ENCODE measurements around the gene TCEAL1. TPM values are rescaled to one million over a fixed set of nuclear protein-coding genes. Genes with fewer than 3 reads are reported as not detected.

TCEAL1 gene
- total and polyA plus RNA-seq, 2 of the 13 experiments (the other 11 are each of a cell fraction or from before 2014, with no cell fraction given) = 11.2 to 14.8 TPM

DNA sequence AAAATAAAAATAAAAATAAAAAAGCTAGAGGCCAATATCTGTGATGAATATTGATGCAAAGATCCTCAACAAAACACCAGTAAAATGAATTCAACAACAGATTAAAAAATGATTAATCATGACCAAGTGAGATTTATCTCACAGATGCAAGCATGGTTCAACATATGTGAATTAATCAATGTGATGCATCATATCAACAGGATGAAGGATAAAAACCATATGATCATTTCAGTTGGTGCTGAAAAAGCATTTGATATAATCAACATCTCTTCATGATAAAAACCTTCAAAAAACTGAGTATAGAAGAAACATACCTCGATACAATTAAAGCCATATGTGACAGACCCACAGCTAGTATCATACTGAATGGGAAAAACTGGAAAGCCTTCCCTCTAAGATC is 18.9 kb downstream of the TCEAL1 start (continued):
- TF ChIP-seq, protein P1, sequence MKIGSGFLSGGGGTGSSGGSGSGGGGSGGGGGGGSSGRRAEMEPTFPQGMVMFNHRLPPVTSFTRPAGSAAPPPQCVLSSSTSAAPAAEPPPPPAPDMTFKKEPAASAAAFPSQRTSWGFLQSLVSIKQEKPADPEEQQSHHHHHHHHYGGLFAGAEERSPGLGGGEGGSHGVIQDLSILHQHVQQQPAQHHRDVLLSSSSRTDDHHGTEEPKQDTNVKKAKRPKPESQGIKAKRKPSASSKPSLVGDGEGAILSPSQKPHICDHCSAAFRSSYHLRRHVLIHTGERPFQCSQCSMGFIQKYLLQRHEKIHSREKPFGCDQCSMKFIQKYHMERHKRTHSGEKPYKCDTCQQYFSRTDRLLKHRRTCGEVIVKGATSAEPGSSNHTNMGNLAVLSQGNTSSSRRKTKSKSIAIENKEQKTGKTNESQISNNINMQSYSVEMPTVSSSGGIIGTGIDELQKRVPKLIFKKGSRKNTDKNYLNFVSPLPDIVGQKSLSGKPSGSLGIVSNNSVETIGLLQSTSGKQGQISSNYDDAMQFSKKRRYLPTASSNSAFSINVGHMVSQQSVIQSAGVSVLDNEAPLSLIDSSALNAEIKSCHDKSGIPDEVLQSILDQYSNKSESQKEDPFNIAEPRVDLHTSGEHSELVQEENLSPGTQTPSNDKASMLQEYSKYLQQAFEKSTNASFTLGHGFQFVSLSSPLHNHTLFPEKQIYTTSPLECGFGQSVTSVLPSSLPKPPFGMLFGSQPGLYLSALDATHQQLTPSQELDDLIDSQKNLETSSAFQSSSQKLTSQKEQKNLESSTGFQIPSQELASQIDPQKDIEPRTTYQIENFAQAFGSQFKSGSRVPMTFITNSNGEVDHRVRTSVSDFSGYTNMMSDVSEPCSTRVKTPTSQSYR (CRISPR knock-in tag; IDR thresholded peaks at IDR 0.05; ENCODE audit: borderline replicate concordance) = no peak
- TF ChIP-seq, protein P2, sequence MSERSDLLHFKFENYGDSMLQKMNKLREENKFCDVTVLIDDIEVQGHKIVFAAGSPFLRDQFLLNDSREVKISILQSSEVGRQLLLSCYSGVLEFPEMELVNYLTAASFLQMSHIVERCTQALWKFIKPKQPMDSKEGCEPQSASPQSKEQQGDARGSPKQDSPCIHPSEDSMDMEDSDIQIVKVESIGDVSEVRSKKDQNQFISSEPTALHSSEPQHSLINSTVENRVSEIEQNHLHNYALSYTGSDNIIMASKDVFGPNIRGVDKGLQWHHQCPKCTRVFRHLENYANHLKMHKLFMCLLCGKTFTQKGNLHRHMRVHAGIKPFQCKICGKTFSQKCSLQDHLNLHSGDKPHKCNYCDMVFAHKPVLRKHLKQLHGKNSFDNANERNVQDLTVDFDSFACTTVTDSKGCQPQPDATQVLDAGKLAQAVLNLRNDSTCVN (CRISPR knock-in tag; IDR thresholded peaks at IDR 0.05; ENCODE audit: borderline replicate concordance) = no peak
- TF ChIP-seq, protein P3, sequence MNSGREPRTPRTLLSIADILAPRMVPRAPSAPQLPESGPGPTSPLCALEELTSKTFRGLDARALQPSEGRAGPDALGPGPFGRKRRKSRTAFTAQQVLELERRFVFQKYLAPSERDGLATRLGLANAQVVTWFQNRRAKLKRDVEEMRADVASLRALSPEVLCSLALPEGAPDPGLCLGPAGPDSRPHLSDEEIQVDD (CRISPR knock-in tag; IDR thresholded peaks at IDR 0.05; ENCODE audit: borderline replicate concordance) = no peak
- TF ChIP-seq FOXO1 (CRISPR knock-in tag; IDR thresholded peaks at IDR 0.05) (no peak), YEATS2 (CRISPR knock-in tag; IDR thresholded peaks at IDR 0.05; ENCODE audit: borderline replicate concordance) (no peak), ATAD3A (CRISPR knock-in tag; IDR thresholded peaks at IDR 0.05) (no peak), ELF3 (CRISPR knock-in tag; IDR thresholded peaks at IDR 0.05) (no peak), GTF2F1 (IDR thresholded peaks at IDR 0.05; ENCODE audit: low read length) (no peak)
- TF ChIP-seq, protein P4, sequence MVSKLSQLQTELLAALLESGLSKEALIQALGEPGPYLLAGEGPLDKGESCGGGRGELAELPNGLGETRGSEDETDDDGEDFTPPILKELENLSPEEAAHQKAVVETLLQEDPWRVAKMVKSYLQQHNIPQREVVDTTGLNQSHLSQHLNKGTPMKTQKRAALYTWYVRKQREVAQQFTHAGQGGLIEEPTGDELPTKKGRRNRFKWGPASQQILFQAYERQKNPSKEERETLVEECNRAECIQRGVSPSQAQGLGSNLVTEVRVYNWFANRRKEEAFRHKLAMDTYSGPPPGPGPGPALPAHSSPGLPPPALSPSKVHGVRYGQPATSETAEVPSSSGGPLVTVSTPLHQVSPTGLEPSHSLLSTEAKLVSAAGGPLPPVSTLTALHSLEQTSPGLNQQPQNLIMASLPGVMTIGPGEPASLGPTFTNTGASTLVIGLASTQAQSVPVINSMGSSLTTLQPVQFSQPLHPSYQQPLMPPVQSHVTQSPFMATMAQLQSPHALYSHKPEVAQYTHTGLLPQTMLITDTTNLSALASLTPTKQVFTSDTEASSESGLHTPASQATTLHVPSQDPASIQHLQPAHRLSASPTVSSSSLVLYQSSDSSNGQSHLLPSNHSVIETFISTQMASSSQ (IDR thresholded peaks at IDR 0.05; ENCODE audit: low read depth) = no peak
- TF ChIP-seq, protein P4 (CRISPR knock-in tag; IDR thresholded peaks at IDR 0.05; ENCODE audit: borderline replicate concordance) = no peak
